ENCODE measurements around the gene SLC39A13.

DNA sequence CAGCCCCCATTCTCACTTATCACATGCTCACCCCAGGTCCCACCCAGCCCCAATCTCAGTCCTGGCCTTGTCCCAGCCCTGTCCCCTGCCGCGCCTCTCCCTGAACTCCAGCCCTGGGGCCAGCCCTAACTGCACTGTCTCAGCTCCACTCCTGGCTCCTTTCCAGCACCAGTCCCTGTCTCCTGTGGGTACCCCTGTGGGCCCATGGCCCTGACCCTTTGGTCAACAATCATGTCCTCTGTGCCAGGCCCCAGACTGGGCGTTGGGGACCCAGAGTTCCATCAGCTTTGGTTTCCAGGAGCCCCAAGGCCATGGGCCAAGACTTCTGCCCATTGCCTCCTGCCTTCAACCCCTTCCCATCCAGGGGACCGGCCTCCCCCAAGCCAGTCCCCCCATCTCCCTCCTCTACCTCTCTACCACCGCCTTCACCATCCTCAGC, 30.8 kb upstream of the SLC39A13 start:
- TF ChIP-seq, protein P1, sequence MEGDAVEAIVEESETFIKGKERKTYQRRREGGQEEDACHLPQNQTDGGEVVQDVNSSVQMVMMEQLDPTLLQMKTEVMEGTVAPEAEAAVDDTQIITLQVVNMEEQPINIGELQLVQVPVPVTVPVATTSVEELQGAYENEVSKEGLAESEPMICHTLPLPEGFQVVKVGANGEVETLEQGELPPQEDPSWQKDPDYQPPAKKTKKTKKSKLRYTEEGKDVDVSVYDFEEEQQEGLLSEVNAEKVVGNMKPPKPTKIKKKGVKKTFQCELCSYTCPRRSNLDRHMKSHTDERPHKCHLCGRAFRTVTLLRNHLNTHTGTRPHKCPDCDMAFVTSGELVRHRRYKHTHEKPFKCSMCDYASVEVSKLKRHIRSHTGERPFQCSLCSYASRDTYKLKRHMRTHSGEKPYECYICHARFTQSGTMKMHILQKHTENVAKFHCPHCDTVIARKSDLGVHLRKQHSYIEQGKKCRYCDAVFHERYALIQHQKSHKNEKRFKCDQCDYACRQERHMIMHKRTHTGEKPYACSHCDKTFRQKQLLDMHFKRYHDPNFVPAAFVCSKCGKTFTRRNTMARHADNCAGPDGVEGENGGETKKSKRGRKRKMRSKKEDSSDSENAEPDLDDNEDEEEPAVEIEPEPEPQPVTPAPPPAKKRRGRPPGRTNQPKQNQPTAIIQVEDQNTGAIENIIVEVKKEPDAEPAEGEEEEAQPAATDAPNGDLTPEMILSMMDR (IDR thresholded peaks at IDR 0.05; ENCODE audit: insufficient read depth, low read depth, low read length) = no peak
- no peak for TF ChIP-seq EZH2 (IDR thresholded peaks at IDR 0.05; ENCODE audit: insufficient read depth, low read length)
